K562 (cell line): ENCODE results near the gene CCDC9B. TPM values are rescaled to one million over a fixed set of nuclear protein-coding genes. Genes with fewer than 3 reads are reported as not detected.

Experiments used
- ATAC-seq: fragments of 200-7000 bp; cut with Tn5 transposase; 3 replicates; pipeline ENCODE4 v1.9.1; 2020; ENCODE audit warnings: moderate library complexity
- BruUV-seq: library from RNA; stranded (reverse); fragments of 400-500 nt; replicated peaks from 2 replicates; lab custom pipeline; 2021; lab: Mats Ljungman, UMichigan
- CTCF ChIA-PET: fragments of 300-600 bp; formaldehyde crosslinking; extraction: SDS; loops from one replicate; lab custom pipeline; 2021; ENCODE audit warnings: low intra/inter-chr PET ratio; lab: Yijun Ruan, JAX
- POLR2A ChIA-PET: fragments of 300-600, 350-650 bp; sonication (Branson Sonifier 250); formaldehyde crosslinking; extraction: SDS; loops from one replicate; lab custom pipeline; 2021; ENCODE audit warnings: antibody characterized with exemption, inconsistent platforms; lab: Yijun Ruan, JAX
- DNase-seq, 4 experiments: peaks; one replicate each; pipeline versions ENCODE4 v3.0.0 to v3.0.0-alpha.2; 2011 to 2018; ENCODE audit warnings: low spot score in 3 of 4, mixed read lengths in 3 of 4; ENCODE audit errors: extremely low read depth in 1 of 4
- FAIRE-seq: peaks from 2 replicates; lab custom pipeline; 2011; peaks lifted over from hg19 to GRCh38; lab: Jason Lieb, UNC
- H2AFZ ChIP-seq: 2 replicates; pipeline ENCODE4 v1.6.0; 2011; ENCODE audit warnings: low read depth, low read length, control low read depth, inconsistent platforms
- H3K27ac ChIP-seq: fragments of 200-600 bp; 3 replicates; pipeline ENCODE4 v1.8.0; 2011; ENCODE audit warnings: low read depth, mild to moderate bottlenecking, control low read depth, inconsistent platforms, low read length, moderate library complexity, mixed read lengths; ENCODE audit errors: extremely low read depth
- H3K27me3 ChIP-seq, 2 experiments: fragments of 300-600 bp in 1 of 2; 2 replicates in 1 of 2; 3 replicates in 1 of 2; pipeline versions ENCODE4 v1.6.0 to v1.8.0; 2011; ENCODE audit warnings: inconsistent platforms in 2 of 2, low read length in 2 of 2, mild to moderate bottlenecking in 1 of 2, mixed read lengths in 1 of 2, moderate library complexity in 1 of 2; ENCODE audit not compliant: control insufficient read depth in 2 of 2, insufficient read depth in 2 of 2
- H3K36me3 ChIP-seq: fragments of 300-600 bp; 3 replicates; pipeline ENCODE4 v1.8.0; 2011; ENCODE audit warnings: mild to moderate bottlenecking, low read length, inconsistent platforms; ENCODE audit not compliant: control insufficient read depth, insufficient read depth
- H3K4me1 ChIP-seq, 2 experiments: fragments of 200-600 bp in 1 of 2; replicated peaks in 1 of 2; 2 replicates in 1 of 2; 3 replicates in 1 of 2; pipeline versions ENCODE4 v1.5.1 to v1.8.0; 2011; ENCODE audit warnings: inconsistent platforms in 2 of 2, low read length in 2 of 2, mild to moderate bottlenecking in 1 of 2, mixed read lengths in 1 of 2, moderate library complexity in 1 of 2; ENCODE audit not compliant: control insufficient read depth in 2 of 2, insufficient read depth in 2 of 2
- H3K4me2 ChIP-seq: 2 replicates; pipeline ENCODE4 v1.6.1; 2011; ENCODE audit warnings: low read length, control low read depth, inconsistent platforms, mixed read lengths; ENCODE audit not compliant: insufficient read depth
- H3K4me3 ChIP-seq: fragments of 200-600 bp; sonication (generic), shearing (Covaris generic); 2 replicates; pipeline ENCODE4 v1.5.1; 2016; ENCODE audit warnings: control low read depth, inconsistent platforms
- H3K79me2 ChIP-seq: fragments of 200-600 bp; 3 replicates; pipeline ENCODE4 v1.8.0; 2011; ENCODE audit warnings: low read length, inconsistent platforms; ENCODE audit not compliant: control insufficient read depth, insufficient read depth
- H3K9ac ChIP-seq, 2 experiments: 2 replicates each; pipeline versions ENCODE4 v1.6.0 to v1.6.1; 2011; ENCODE audit warnings: low read depth in 2 of 2, low read length in 2 of 2, control low read depth in 1 of 2, inconsistent platforms in 1 of 2, mild to moderate bottlenecking in 1 of 2, mixed read lengths in 1 of 2; ENCODE audit not compliant: insufficient read depth in 1 of 2
- H3K9me1 ChIP-seq: one replicate; pipeline ENCODE4 v1.6.0; 2011; ENCODE audit warnings: inconsistent platforms, mild to moderate bottlenecking, low read length, moderate library complexity; ENCODE audit not compliant: control insufficient read depth, insufficient read depth
- H3K9me3 ChIP-seq: replicated peaks from 2 replicates; pipeline ENCODE4 v1.5.1; 2011; ENCODE audit warnings: low read depth, low read length, inconsistent platforms; ENCODE audit not compliant: control insufficient read depth, insufficient read depth
- H4K20me1 ChIP-seq: replicated peaks from 2 replicates; pipeline ENCODE4 v1.6.1; 2011; ENCODE audit warnings: low read length, inconsistent platforms, mixed read lengths; ENCODE audit not compliant: control insufficient read depth, insufficient read depth
- BCL6 ChIP-seq: fragments of 250-450 bp; sonication (Bioruptor Pico); IDR thresholded peaks from 2 replicates; pipeline ENCODE4 v1.4.0; 2020
- C11orf30 ChIP-seq: fragments of 450-650 bp; IDR thresholded peaks from 2 replicates; pipeline ENCODE4 v1.6.1; 2016; ENCODE audit warnings: low read depth, mild to moderate bottlenecking
- DMBX1 ChIP-seq: fragments of 250-450 bp; sonication (Bioruptor Pico); IDR thresholded peaks from 2 replicates; pipeline ENCODE4 v1.8.0; 2022; ENCODE audit warnings: inconsistent platforms, mild to moderate bottlenecking, moderate library complexity, borderline replicate concordance
- FOS ChIP-seq: IDR thresholded peaks from 3 replicates; pipeline ENCODE4 v1.6.1; 2011; ENCODE audit not compliant: insufficient read length; ENCODE audit errors: extremely low read depth
- HEY1 ChIP-seq: fragments of 250-450 bp; sonication (Bioruptor Pico); IDR thresholded peaks from 2 replicates; pipeline ENCODE4 v1.5.0; 2020; ENCODE audit warnings: mild to moderate bottlenecking, moderate library complexity, borderline replicate concordance
- MECOM ChIP-seq: fragments of 250-450 bp; sonication (Bioruptor Pico); IDR thresholded peaks from 2 replicates; pipeline ENCODE4 v1.8.0; 2022; ENCODE audit warnings: inconsistent platforms
- MTA1 ChIP-seq: fragments of 450-650 bp; IDR thresholded peaks from 2 replicates; pipeline ENCODE4 v1.6.1; 2017; ENCODE audit warnings: borderline replicate concordance
- MYC ChIP-seq, 2 experiments: fragments of 250-450 bp in 1 of 2; sonication (Bioruptor Pico) in 1 of 2; IDR thresholded peaks; 2 replicates each; pipeline versions ENCODE4 v1.5.1 to v1.6.1; 2012 to 2021; ENCODE audit warnings: low read depth in 2 of 2, borderline replicate concordance in 1 of 2, improper control_type of control experiment in 1 of 2, low read length in 1 of 2, mild to moderate bottlenecking in 1 of 2, moderate library complexity in 1 of 2
- NFXL1 ChIP-seq: fragments of 450-650 bp; formaldehyde crosslinking; IDR thresholded peaks from 2 replicates; pipeline ENCODE4 v1.4.0; 2021; ENCODE audit warnings: mild to moderate bottlenecking
- TAF9B ChIP-seq: fragments of 450-650 bp; IDR thresholded peaks from 2 replicates; pipeline ENCODE4 v1.6.1; 2018; ENCODE audit warnings: mild to moderate bottlenecking; ENCODE audit not compliant: partially characterized antibody
- TCFL5 ChIP-seq: fragments of 250-450 bp; sonication (Bioruptor Pico); conservative IDR thresholded peaks from 2 replicates; pipeline ENCODE4 v1.6.1; 2021; ENCODE audit warnings: mild to moderate bottlenecking, moderate library complexity, matching md5 sums
- ZNF232 ChIP-seq: sonication (generic); formaldehyde crosslinking; IDR thresholded peaks from 2 replicates; pipeline ENCODE4 v1.8.0; 2022; ENCODE audit warnings: mild to moderate bottlenecking, missing genetic modification reagents
- ZNF274 ChIP-seq: IDR thresholded peaks from 2 replicates; pipeline ENCODE4 v1.6.1; 2011; ENCODE audit warnings: low read depth, mild to moderate bottlenecking, low read length, moderate library complexity, borderline replicate concordance
- ZNF280A ChIP-seq: fragments of 450-650 bp; IDR thresholded peaks from 2 replicates; pipeline ENCODE4 v1.6.1; 2018; ENCODE audit warnings: mild to moderate bottlenecking, low read depth; ENCODE audit not compliant: partially characterized antibody
- ZNF518B ChIP-seq: fragments of 250-450 bp; sonication (Bioruptor Pico); IDR thresholded peaks from 2 replicates; pipeline ENCODE4 v1.5.0; 2021; ENCODE audit warnings: mild to moderate bottlenecking, moderate library complexity
- ZNF699 ChIP-seq: fragments of 250-450 bp; sonication (Bioruptor Pico); IDR thresholded peaks from 2 replicates; pipeline ENCODE4 v1.8.0; 2021; ENCODE audit warnings: mild to moderate bottlenecking, moderate library complexity; ENCODE audit not compliant: insufficient replicate concordance
- ZNF76 ChIP-seq: fragments of 250-450 bp; sonication (Bioruptor Pico); IDR thresholded peaks from 2 replicates; pipeline ENCODE4 v1.4.0; 2020; ENCODE audit warnings: mild to moderate bottlenecking, moderate library complexity, borderline replicate concordance
- WGBS: fragments of 100-300 bp; shearing (Covaris generic); methylation state at CpG from one replicate; pipeline ENCODE4 v1.1.6; 2016; ENCODE audit warnings: low coverage, mixed read lengths; ENCODE audit not compliant: insufficient coverage; ENCODE audit errors: missing lambda C conversion rate; 5-methylcytosine and 5-hydroxymethylcytosine counted together
- in situ Hi-C: fragments of 300-500 bp; cut with MboI; formaldehyde crosslinking; loops from 4 replicates; pipeline ENCODE4 v1.15.0; 2018; ENCODE audit warnings: inconsistent platforms, mixed read lengths
- intact Hi-C: fragments of 100-400 bp; cut with micrococcal nuclease; formaldehyde crosslinking; loops from 2 replicates; pipeline ENCODE4 v1.14.2; 2022
- polyA plus RNA-seq, 8 experiments: library from polyadenylated mRNA; depleted of rRNA in 4 of 8; stranded (reverse) in 5 of 8; unstranded in 3 of 8; fragments of >200 nt; fragmentation: Nextera tagmentation in 2 of 8; fragmentation: Illumina TruSeq in 1 of 8; extraction: Ambion mirVana in 2 of 8; extraction: Trizol in 1 of 8; gene quantifications; 2 replicates each; pipeline versions ENCODE4 v1.2.1 to v1.2.3, GENCODE V29; 2011 to 2014; ENCODE audit warnings: inconsistent platforms in 1 of 8, missing spikeins in 1 of 8
- total RNA-seq, 7 experiments: library from RNA; depleted of rRNA in 6 of 7; stranded (reverse); fragments of >200 nt in 6 of 7; fragmentation: Illumina TruSeq in 2 of 7; extraction: Trizol in 2 of 7; gene quantifications; 2 replicates each; pipeline versions ENCODE4 v1.2.1 to v1.2.3, GENCODE V29; 2011 to 2021; ENCODE audit warnings: low replicate concordance in 1 of 7

CCDC9B gene
- total and polyA plus RNA-seq, 9 of the 15 experiments (the other 6 are each of a cell fraction or from before 2014, with no cell fraction given), result 0.01 to 0.47 (median 0.15) TPM; not detected in 1

GRCh38 chr15:40289140-40289775, 51.5 kb downstream of the CCDC9B start:
- no peak overlapping the region for H3K27ac ChIP-seq
- WGBS, result 46% methylated on average over 6 of the region's 6 CpGs
- no peaks in the 10 kb centered on the region for H4K20me1 ChIP-seq
- in situ Hi-C loops, result no loop called here
- no peak for ATAC-seq
- no peaks in the 10 kb centered on the region for H3K9me3 ChIP-seq
- H3K9ac ChIP-seq, result no peak overlapping the region; a peak in 1 of 4 replicates
- H3K79me2 ChIP-seq, result no peaks in the 10 kb centered on the region
- no peak overlapping the region for H3K4me2 ChIP-seq
- POLR2A ChIA-PET, result interaction anchor here (1.1 kb wide), 1 partner anchor 12 kb away, joined by 3 read pairs; no protein-coding TSS in a partner anchor
- H2AFZ ChIP-seq, result no peak overlapping the region
- H3K36me3 ChIP-seq, result no peaks in the 10 kb centered on the region
- no peak overlapping the region for H3K4me3 ChIP-seq
- H3K4me1 ChIP-seq, result peaks cover 0 to 23% of the 10 kb centered on the region in 2 experiments; a peak in 3 of 5 replicates
- TF ChIP-seq TCFL5 (no peak), ZNF274 (no peak), ZNF280A (no peak), HEY1 (CRISPR knock-in tag) (no peak), BCL6 (CRISPR knock-in tag) (no peak), DMBX1 (CRISPR knock-in tag) (no peak), NFXL1 (CRISPR knock-in tag) (no peak), C11orf30 (no peak), TAF9B (no peak), ZNF232 (CRISPR knock-in tag) (no peak), ZNF518B (no peak), ZNF76 (CRISPR knock-in tag) (no peak), MTA1 (no peak), FOS (no peak), MECOM (CRISPR knock-in tag) (no peak), MYC (IDR thresholded peaks at IDR 0.05; ENCODE audit: low read depth, low read length) (no peak), MYC (CRISPR knock-in tag; IDR thresholded peaks at IDR 0.05; ENCODE audit: borderline replicate concordance, low read depth) (no peak), ZNF699 (CRISPR knock-in tag) (no peak)
- TF ChIP-seq, all 486 proteins: peak for 0
- BruUV-seq, result no TSS peak
- DNase-seq, result no peak
- FAIRE-seq, result no peak
- Histone ChIP-seq H3K9me1 (no peaks in the 10 kb centered on the region), H3K27me3 (peaks cover 3 to 22% of the 10 kb centered on the region in 2 experiments; a peak in 4 of 5 replicates)
- intact Hi-C loops, result no loop called here
- CTCF ChIA-PET, result no interaction called here
